H4 (cell line): ENCODE data around the gene BEND4. TPM values are rescaled to one million over a fixed set of nuclear protein-coding genes. Genes with fewer than 3 reads are reported as not detected.

ENCODE experiments used
- DNase-seq: peaks from one replicate; pipeline ENCODE4 v3.0.0-alpha.2; 2015; ENCODE audit warnings: low spot score
- total RNA-seq: library from RNA; depleted of rRNA; stranded (reverse); fragments of >200 nt; shearing (Covaris generic); gene quantifications from 2 replicates; pipeline ENCODE4 v1.2.3, GENCODE V29; 2014; rRNA removed

Gene BEND4
- total RNA-seq, 1 experiment from 2014 or later, result not detected

DNA sequence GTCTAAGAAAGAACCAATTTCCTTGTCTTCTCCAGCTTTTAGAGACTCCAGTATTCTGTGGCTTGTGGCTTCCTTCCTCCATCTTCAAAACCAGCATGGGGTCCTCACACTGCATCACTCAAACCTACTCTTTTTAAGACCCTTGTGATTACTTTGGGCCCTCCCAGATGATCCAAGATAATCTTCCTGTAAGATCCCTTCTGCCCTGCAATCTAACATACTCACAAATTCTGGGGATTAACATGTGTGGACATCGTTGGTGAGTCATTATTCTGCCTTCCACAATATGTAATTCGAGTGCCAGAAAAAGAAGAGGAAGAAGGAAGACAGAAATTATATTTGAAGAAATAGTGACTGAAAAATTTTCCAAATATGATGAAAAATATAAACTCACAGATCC lies 47.9 kb downstream of the BEND4 start:
- no peak for DNase-seq

DNA sequence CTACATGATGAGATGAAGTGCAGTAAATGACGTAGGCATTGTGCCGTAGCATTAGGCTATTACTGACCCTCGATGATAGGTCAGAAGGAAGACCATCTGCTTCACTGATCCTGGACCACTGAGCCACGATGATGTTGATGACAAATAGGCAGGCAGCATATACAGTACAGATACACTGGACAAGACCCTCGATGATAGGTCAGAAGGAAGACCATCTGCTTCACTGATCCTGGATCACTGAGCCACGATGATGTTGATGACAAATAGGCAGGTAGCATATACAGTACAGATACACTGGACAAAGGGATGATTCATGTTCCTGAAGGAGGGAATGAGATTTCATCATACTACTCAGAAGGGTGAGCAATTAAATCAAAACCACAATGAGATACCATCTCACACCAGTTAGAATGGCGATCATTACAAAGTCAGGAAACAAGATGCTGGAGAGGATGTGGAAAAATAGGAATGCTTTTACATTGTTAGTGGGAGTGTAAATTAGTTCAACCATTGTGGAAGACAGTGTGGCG lies 50.9 kb downstream of the BEND4 start:
- peak; percentile 54 for DNase-seq

DNA sequence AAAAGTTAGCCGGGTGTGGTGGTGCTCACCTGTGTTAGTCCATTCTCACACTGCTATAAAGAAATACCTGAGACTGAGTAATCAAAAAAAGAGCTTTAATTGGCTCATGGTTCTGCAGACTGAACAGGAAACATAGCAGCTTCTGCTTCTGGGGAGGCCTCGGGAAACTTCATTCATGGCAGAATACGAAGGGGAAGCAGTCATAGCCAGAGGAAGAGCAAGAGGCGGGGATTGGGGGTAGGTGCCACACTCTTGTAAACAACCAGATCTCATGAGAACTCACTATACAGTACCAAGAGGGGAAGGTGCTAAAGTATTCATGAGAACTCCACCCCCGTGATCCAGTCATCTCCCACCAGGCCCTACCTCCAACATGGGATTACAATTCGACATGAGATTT lies 64.1 kb downstream of the BEND4 start:
- DNase-seq, result no peak

DNA sequence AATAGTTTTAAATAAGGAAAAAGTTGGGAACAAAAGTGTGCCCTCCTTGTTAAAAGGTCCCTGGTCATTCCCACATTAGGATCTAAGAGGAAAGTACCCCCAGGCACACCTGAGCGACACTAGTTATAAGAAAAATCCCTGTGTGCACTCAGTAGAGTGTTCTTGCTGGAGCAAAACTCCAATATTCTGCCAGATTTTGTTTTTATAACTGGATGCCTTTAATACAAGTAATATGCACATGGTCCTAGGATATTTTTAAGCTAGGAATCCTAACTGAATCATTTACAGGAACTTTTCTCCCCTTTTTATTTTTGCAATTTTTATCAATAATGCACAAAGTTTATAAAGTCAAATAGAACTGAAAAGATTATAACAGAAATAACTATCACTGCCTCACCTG lies 68.6 kb downstream of the BEND4 start:
- DNase-seq, result no peak

DNA sequence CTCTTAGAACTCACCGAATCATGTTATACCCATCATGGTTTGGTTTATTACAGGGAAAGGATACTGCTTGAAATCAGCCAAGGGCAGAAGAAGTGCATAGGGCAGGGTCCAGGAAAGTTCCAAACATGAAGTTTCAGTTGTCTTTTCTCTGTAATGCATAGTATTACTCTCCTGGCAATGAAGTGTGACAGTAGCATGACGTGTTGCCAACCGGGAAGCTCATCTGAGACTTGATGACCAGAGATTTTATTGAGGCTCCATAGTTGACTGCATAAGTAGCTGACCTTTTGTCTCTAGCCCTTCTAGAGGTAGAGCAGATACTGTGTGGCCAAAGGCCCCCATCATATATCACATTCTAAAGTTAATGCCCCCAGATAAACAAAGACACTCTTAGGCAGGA lies 72.1 kb downstream of the BEND4 start:
- no peak for DNase-seq

DNA sequence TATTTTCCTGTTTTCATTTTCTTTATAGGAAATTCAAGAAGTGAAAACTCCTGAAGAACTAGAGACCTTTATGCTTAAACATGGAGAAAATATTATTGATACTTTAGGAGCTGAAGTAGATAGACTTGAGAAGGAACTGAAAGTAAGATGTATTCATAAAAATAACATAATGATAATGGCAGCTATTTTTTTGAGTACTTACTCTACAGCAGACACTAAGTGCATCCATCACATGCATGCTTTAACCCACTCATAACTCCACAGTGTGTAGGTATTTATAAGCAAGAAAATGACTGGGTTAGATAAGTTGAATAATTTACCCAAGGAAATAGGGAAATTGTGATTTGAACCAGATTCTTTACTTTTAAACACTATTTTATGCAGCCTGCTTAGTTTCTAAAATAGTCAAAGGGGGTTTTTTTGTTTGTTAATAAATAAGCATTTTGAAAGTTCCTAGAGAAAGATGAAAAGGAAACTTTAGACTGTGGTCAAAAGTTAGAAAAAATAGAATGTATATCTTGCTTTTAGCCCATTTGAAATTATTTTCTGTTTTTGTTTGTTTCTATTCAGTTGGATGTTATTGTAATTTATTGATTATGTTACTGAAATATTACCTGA lies 74.2 kb downstream of the BEND4 start:
- DNase-seq, result no peak

DNA sequence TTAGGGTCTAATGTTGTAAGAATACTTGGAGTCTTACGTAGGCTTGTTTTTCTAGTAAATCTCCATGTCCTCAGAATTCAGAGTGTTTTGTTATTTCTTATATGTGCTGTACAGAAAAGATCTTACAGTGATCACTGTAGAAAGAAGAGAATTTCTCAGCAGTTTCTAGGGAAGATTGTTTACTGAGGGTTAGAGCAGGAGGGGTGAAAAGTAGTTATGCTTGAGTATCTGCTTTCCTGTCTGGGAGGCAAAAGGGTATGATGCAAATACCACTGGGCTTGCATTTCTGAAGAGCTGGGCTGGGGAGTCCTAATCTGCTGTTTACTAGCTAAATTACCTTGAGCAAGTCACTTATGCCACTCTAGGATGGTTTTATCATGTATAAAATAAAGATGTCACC lies 78.2 kb downstream of the BEND4 start:
- DNase-seq, result no peak

DNA sequence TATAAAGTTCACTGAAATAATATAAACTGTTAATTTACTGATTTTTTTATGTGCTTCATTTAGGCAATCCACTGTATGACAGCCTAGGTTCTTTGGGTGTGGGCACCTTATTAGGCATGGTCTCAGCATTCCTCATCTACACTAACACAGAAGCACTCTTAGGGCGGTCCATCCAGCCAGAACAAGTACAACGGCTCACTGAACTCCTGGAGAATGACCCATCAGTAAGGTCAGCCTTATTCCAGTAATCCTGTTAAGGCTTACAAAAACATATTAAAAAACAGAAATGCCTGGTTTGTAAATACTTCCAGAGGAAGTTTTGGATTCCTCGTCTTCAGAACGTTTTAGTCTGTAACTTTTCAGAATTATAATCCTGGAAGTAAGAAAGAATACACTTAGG lies 82.0 kb downstream of the BEND4 start:
- DNase-seq, result no peak

DNA sequence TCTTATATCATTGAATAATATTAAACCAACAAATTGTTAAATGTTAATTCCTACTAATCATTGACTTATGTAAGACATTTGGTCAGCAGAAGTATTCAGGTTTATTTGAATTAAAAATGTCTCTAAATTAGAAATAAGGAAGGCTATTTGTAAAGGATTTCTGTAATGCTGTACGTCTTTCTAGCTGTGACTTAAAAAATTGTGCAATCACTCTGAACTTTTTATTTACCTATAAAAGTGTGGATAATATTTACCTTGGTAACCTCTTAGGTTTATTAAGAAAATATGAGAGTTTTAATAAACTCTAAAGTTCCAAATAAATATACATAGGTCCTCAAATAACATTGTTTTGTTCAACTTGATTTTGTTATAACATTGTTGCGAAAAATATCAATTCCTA lies 85.2 kb downstream of the BEND4 start:
- DNase-seq, result no peak

DNA sequence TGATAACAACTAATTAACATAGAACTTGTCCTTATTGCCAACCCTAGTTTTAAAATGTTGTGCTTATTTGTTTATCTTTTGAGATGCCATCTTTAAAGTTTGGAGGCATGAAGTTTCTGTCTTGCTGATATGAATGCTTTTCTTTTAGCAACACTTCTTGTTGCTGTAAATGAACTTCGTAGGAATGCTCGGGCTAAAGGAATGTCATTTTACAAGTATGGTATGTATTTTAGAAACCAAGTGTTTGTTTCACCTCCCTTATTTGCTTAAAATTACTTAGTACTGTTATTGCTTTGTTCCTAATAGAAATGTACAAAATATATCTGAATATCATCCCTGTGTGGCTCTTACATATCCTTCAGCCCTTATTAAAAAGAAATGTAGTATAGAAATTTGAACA lies 86.1 kb downstream of the BEND4 start:
- DNase-seq, result no peak

Other genes starting within 250 kb of the BEND4 start
- 101 and 105 TPM in 2 replicates for gene TMEM33, start 217.2 kb downstream of the BEND4 start, total RNA-seq
- gene DCAF4L1, start 170.9 kb downstream of the BEND4 start, total RNA-seq, result 0.14 TPM in 1 of 2 replicates, not detected in the other
- gene SLC30A9, start 162.1 kb downstream of the BEND4 start, total RNA-seq, result 75.6 and 75.9 TPM in 2 replicates
- 0.27 TPM in 1 of 2 replicates, not detected in the other for gene SHISA3, start 244.8 kb upstream of the BEND4 start, total RNA-seq